Lower leg skin (tissue), 4 donors: ENCODE results near the gene OFD1. TPM values are rescaled to one million over a fixed set of nuclear protein-coding genes. Genes with fewer than 3 reads are reported as not detected.
A peak's percentile ranks its signal among the peaks of the same experiment; 100 is the strongest.

Source experiments
- DNase-seq, 2 donors: peaks; one replicate each; pipeline ENCODE4 v3.0.0-alpha.2; 2019; ENCODE audit warnings: low spot score in 2 of 2
- H3K4me3 ChIP-seq: fragments of 200-600 bp; sonication (generic); 2 replicates; pipeline ENCODE4 v1.5.1; 2017; ENCODE audit warnings: mild to moderate bottlenecking, low read depth; ENCODE audit not compliant: poor library complexity, severe bottlenecking
- POLR2A ChIP-seq, 2 donors: fragments of 450-650 bp; IDR thresholded peaks; one replicate each; pipeline ENCODE4 v1.6.1; 2016 to 2017; ENCODE audit warnings: antibody characterized with exemption in 2 of 2, mild to moderate bottlenecking in 1 of 2, moderate library complexity in 1 of 2
- WGBS, 2 donors: methylation state at CpG; one replicate each; pipeline ENCODE4 v1.1.5; 2018; 5-methylcytosine and 5-hydroxymethylcytosine counted together
- intact Hi-C: fragments of 100-400 bp; cut with DNase I; formaldehyde crosslinking; loops from one replicate; pipeline ENCODE4 v1.15.0; 2023; ENCODE audit warnings: low total_unique reads
- total RNA-seq, 4 donors: library from RNA; depleted of rRNA; stranded (reverse); fragments of >200 nt; gene quantifications; one replicate each; pipeline ENCODE4 v1.1.0, GENCODE V29; 2016
- TF ChIP-seq, protein P1 (sequence below), 3 donors: fragments of 450-650 bp; IDR thresholded peaks; one replicate each; pipeline ENCODE4 v1.5.1; 2016; ENCODE audit warnings: antibody characterized with exemption in 3 of 3, mild to moderate bottlenecking in 3 of 3, moderate library complexity in 2 of 3

The OFD1 gene
- total RNA-seq, 4 donors from 2014 or later: 20.0 to 69.6 (median 27.5) TPM

DNA sequence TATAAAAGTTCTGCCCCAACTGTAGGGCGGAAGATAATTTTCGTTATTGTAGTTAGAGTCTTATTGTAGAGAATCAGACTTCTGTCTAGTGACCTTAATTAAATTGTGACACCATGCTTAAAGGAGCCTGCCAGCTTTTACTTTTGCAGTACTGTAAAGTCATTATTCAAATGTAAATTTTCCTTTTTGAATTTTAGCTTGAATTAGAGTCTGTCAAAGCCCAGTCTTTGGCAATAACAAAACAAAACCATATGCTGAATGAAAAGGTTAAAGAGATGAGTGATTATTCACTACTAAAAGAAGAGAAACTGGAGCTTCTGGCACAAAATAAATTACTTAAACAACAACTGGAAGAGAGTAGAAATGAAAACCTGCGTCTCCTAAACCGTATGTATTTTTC lies 21.8 kb downstream of the OFD1 start:
- 89 to 93% methylated on average over 4 of the region's 4 CpGs for WGBS, 2 donors
- intact Hi-C loops: no loop called here

GRCh38 chrX:13759152-13759718 lies 24.7 kb downstream of the OFD1 start:
- DNase-seq: no peak
- intact Hi-C loops: no loop called here
- TF ChIP-seq, protein P1, sequence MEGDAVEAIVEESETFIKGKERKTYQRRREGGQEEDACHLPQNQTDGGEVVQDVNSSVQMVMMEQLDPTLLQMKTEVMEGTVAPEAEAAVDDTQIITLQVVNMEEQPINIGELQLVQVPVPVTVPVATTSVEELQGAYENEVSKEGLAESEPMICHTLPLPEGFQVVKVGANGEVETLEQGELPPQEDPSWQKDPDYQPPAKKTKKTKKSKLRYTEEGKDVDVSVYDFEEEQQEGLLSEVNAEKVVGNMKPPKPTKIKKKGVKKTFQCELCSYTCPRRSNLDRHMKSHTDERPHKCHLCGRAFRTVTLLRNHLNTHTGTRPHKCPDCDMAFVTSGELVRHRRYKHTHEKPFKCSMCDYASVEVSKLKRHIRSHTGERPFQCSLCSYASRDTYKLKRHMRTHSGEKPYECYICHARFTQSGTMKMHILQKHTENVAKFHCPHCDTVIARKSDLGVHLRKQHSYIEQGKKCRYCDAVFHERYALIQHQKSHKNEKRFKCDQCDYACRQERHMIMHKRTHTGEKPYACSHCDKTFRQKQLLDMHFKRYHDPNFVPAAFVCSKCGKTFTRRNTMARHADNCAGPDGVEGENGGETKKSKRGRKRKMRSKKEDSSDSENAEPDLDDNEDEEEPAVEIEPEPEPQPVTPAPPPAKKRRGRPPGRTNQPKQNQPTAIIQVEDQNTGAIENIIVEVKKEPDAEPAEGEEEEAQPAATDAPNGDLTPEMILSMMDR (IDR thresholded peaks at IDR 0.05): no peak
- TF ChIP-seq POLR2A (IDR thresholded peaks at IDR 0.05): no peak
- 73 to 83% methylated on average over 7 to 8 of the region's 8 CpGs for WGBS, 2 donors
- H3K4me3 ChIP-seq: no peak overlapping the region

More for the DNA sequence above, 21.8 kb downstream of the OFD1 start:
- TF ChIP-seq POLR2A (IDR thresholded peaks at IDR 0.05): no peak
- TF ChIP-seq, protein P1 (IDR thresholded peaks at IDR 0.05): no peak
- DNase-seq: no peak
- H3K4me3 ChIP-seq: no peak overlapping the region

GRCh38 chrX:13760426-13760825 lies 25.9 kb downstream of the OFD1 start:
- no peak for DNase-seq
- no peak overlapping the region for H3K4me3 ChIP-seq
- TF ChIP-seq, protein P1 (IDR thresholded peaks at IDR 0.05): no peak
- no peak for TF ChIP-seq POLR2A (IDR thresholded peaks at IDR 0.05)
- 61 to 83% methylated on average over 13 of the region's 13 CpGs for WGBS, 2 donors
- intact Hi-C loops: no loop called here

- no peak for DNase-seq
- WGBS, 2 donors: 55 to 69% methylated on average over 7 of the region's 7 CpGs
- TF ChIP-seq POLR2A (IDR thresholded peaks at IDR 0.05): no peak
- TF ChIP-seq, protein P1 (IDR thresholded peaks at IDR 0.05): no peak
- H3K4me3 ChIP-seq: no peak overlapping the region
- intact Hi-C loops: no loop called here
These were observed 27.3 kb downstream of the OFD1 start for GRCh38 chrX:13761606-13762414.

GRCh38 chrX:13763489-13763888 lies 28.9 kb downstream of the OFD1 start:
- intact Hi-C loops: no loop called here
- 31 to 66% methylated on average over 8 of the region's 8 CpGs for WGBS, 2 donors
- peak in 1 of 2 donors; percentile 46 for DNase-seq
- H3K4me3 ChIP-seq: no peak overlapping the region
- TF ChIP-seq, protein P1 (IDR thresholded peaks at IDR 0.05): no peak
- no peak for TF ChIP-seq POLR2A (IDR thresholded peaks at IDR 0.05)
